GM12892 (cell line): ENCODE results near the gene SLC4A8.

Experiments
- POLR2AphosphoS5 ChIP-seq: IDR thresholded peaks from 2 replicates; pipeline ENCODE4 v1.6.1; 2011; ENCODE audit warnings: low read depth, low read length, control low read depth
- TAF1 ChIP-seq: IDR thresholded peaks from 2 replicates; pipeline ENCODE4 v1.6.1; 2011; ENCODE audit warnings: low read depth, mild to moderate bottlenecking, control low read depth, low read length, borderline replicate concordance

DNA sequence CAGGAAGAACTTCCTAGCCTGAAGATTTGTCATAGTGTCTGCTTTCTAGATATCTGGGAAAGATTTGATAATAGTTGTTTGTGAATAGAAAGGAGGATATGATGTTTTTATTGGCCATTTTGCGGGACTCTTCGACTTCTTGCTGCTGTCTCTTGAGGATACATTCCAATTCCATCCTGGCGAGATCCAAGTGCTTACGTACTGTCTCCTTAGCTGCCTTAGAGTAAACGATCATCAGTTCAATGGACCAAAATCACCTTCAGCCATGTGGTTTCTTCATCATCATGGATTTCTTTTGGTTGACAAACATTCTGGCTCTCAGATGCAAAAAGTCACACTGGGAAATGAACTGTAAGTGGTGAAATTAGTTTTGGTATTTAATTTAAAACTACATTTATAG is 83.7 kb downstream of the SLC4A8 start:
- TF ChIP-seq TAF1, result no peak
- TF ChIP-seq POLR2AphosphoS5, result no peak
